Esophagus squamous epithelium (tissue), 4 donors: ENCODE results near the gene PTPA.

Experiments used
- CTCF ChIP-seq, 6 experiments: fragments of 450-650 bp in 4 of 6; fragments of 200-600 bp in 2 of 6; sonication (generic) in 2 of 6; IDR thresholded peaks; one replicate each; pipeline ENCODE4 v1.5.1; 2016 to 2019; ENCODE audit warnings: antibody characterized with exemption in 6 of 6, mild to moderate bottlenecking in 4 of 6, moderate library complexity in 4 of 6
- POLR2A ChIP-seq, 4 donors: fragments of 450-650 bp; IDR thresholded peaks; one replicate each; pipeline ENCODE4 v1.6.1; 2017; ENCODE audit warnings: antibody characterized with exemption in 4 of 4, mild to moderate bottlenecking in 4 of 4, moderate library complexity in 3 of 4

GRCh38 chr9:129174102-129174723 is 63.0 kb downstream of the PTPA start:
- TF ChIP-seq CTCF (IDR thresholded peaks at IDR 0.05): peak; percentile 95 to 99 (median 98)
- peak in 2 of 4 donors; percentile 32 to 65 for TF ChIP-seq POLR2A (IDR thresholded peaks at IDR 0.05)
